ENCODE measurements around the gene ERICH6B. TPM values are rescaled to one million over a fixed set of nuclear protein-coding genes. Genes with fewer than 3 reads are reported as not detected.

ERICH6B gene
- total RNA-seq, 2 experiments from 2014 or later: not detected

GRCh38 chr13:45522571-45522970, 93.0 kb downstream of the ERICH6B start:
- Histone ChIP-seq H3K79me2 (ENCODE audit: insufficient read depth, low read depth, low read length) (no peaks in the 10 kb centered on the region), H2AFZ (ENCODE audit: low read length) (no peak overlapping the region), H3K4me3 (ENCODE audit: low read depth, low read length, poor library complexity, severe bottlenecking) (no peak overlapping the region), H4K20me1 (ENCODE audit: insufficient read depth, low read length) (no peaks in the 10 kb centered on the region), H3K4me2 (ENCODE audit: low read length) (no peak overlapping the region), H3K9me2 (ENCODE audit: insufficient read depth, low read length) (no peaks in the 10 kb centered on the region), H3K27ac (ENCODE audit: low read depth, low read length, poor library complexity, severe bottlenecking) (no peak overlapping the region), H3K4me1 (ENCODE audit: insufficient read depth, low read length, poor library complexity, severe bottlenecking) (no peaks in the 10 kb centered on the region), H3K9me3 (ENCODE audit: low read length) (no peaks in the 10 kb centered on the region), H3K36me3 (ENCODE audit: insufficient read depth, low read length) (peaks cover 58% of the 10 kb centered on the region)
- no peak for DNase-seq (ENCODE audit: low spot score)
- ChIA-PET POLR2A (interaction anchor here (0.6 kb wide), 1 partner anchor 15 kb away, joined by 3 read pairs; no protein-coding TSS in a partner anchor), CTCF (ENCODE audit: unreplicated experiment) (no interaction called here)
- intact Hi-C loops (cut with micrococcal nuclease; ENCODE audit: unreplicated experiment): no loop called here
- BruUV-seq (replicated peaks): no TSS peak
- TF ChIP-seq EZH2phosphoT487 (IDR thresholded peaks at IDR 0.05; ENCODE audit: borderline replicate concordance, low read depth, low read length) (no peak), CTCF (conservative IDR thresholded peaks at IDR 0.05; ENCODE audit: low read length) (no peak)

DNA sequence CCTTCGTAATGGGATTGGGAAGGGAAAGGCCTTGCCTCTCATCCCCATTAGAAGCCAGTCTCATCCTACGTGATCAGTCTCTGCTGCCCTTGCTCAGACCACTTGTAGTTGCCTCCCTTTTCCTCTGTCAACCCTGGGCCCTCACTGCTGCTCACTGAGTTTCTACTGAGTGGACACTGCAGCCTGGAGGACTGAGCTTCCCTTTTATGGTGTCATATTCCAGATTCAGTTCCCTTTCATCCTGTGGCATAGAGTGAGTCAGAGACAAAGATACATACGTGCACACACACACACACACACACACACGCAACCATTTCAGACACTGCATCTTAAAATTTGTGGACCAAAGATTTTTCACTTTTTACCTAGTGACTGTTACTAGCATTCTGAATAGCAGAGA, 94.2 kb downstream of the ERICH6B start:
- CTCF ChIA-PET (ENCODE audit: unreplicated experiment): no interaction called here
- intact Hi-C loops (cut with micrococcal nuclease; ENCODE audit: unreplicated experiment): no loop called here

GRCh38 chr13:45519493-45519892, 96.0 kb downstream of the ERICH6B start:
- no peaks in the 10 kb centered on the region for H3K9me2 ChIP-seq (ENCODE audit: insufficient read depth, low read length)
- TF ChIP-seq EZH2phosphoT487 (IDR thresholded peaks at IDR 0.05; ENCODE audit: borderline replicate concordance, low read depth, low read length) (no peak), CTCF (conservative IDR thresholded peaks at IDR 0.05; ENCODE audit: low read length) (no peak)
- H3K4me1 ChIP-seq (ENCODE audit: insufficient read depth, low read length, poor library complexity, severe bottlenecking): no peaks in the 10 kb centered on the region
- no peaks in the 10 kb centered on the region for H3K79me2 ChIP-seq (ENCODE audit: insufficient read depth, low read depth, low read length)
- H4K20me1 ChIP-seq (ENCODE audit: insufficient read depth, low read length): no peaks in the 10 kb centered on the region
- DNase-seq (ENCODE audit: low spot score): no peak
- no TSS peak for BruUV-seq (replicated peaks)
- H3K4me2 ChIP-seq (ENCODE audit: low read length): no peak overlapping the region
- H3K27ac ChIP-seq (ENCODE audit: low read depth, low read length, poor library complexity, severe bottlenecking): no peak overlapping the region
- H3K9me3 ChIP-seq (ENCODE audit: low read length): no peaks in the 10 kb centered on the region
- ChIA-PET CTCF (ENCODE audit: unreplicated experiment) (no interaction called here), POLR2A (no interaction called here)
- intact Hi-C loops (cut with micrococcal nuclease; ENCODE audit: unreplicated experiment): no loop called here
- no peak overlapping the region for H2AFZ ChIP-seq (ENCODE audit: low read length)
- H3K4me3 ChIP-seq (ENCODE audit: low read depth, low read length, poor library complexity, severe bottlenecking): no peak overlapping the region
- H3K36me3 ChIP-seq (ENCODE audit: insufficient read depth, low read length): peaks cover 65% of the 10 kb centered on the region

More for the DNA sequence above, 94.2 kb downstream of the ERICH6B start:
- Histone ChIP-seq H3K36me3 (ENCODE audit: insufficient read depth, low read length) (peaks cover 64% of the 10 kb centered on the region), H2AFZ (ENCODE audit: low read length) (no peak overlapping the region), H3K4me2 (ENCODE audit: low read length) (no peak overlapping the region), H3K9me3 (ENCODE audit: low read length) (no peaks in the 10 kb centered on the region), H3K4me3 (ENCODE audit: low read depth, low read length, poor library complexity, severe bottlenecking) (no peak overlapping the region), H3K9me2 (ENCODE audit: insufficient read depth, low read length) (no peaks in the 10 kb centered on the region), H3K79me2 (ENCODE audit: insufficient read depth, low read depth, low read length) (no peaks in the 10 kb centered on the region), H4K20me1 (ENCODE audit: insufficient read depth, low read length) (no peaks in the 10 kb centered on the region), H3K4me1 (ENCODE audit: insufficient read depth, low read length, poor library complexity, severe bottlenecking) (no peaks in the 10 kb centered on the region), H3K27ac (ENCODE audit: low read depth, low read length, poor library complexity, severe bottlenecking) (no peak overlapping the region)
- TF ChIP-seq CTCF (conservative IDR thresholded peaks at IDR 0.05; ENCODE audit: low read length) (no peak), EZH2phosphoT487 (IDR thresholded peaks at IDR 0.05; ENCODE audit: borderline replicate concordance, low read depth, low read length) (no peak)
- POLR2A ChIA-PET: no interaction called here
- DNase-seq (ENCODE audit: low spot score): no peak
- no TSS peak for BruUV-seq (replicated peaks)
